Measurements from ENCODE around the gene ZSCAN2.
"Not testable (repeated sequence)": the region's sequence is repeated elsewhere in the genome, so short reads cannot be mapped to it uniquely, and the experiment has no call there.

ZSCAN2 gene

GRCh38 chr15:84582583-84583157 lies 18.1 kb upstream of the ZSCAN2 start:
- no peak for TF ChIP-seq CTCF (IDR thresholded peaks at IDR 0.05; ENCODE audit: borderline replicate concordance, control extremely low read depth, extremely low read depth, insufficient read depth, missing control alignments)
- in situ Hi-C loops (cut with MboI; ENCODE audit: low sequenced_read_pairs, unreplicated experiment): loop anchor here (10.0 kb wide), 1 partner anchor 342 kb away; no protein-coding TSS in a partner anchor
- DNase-seq (ENCODE audit: low spot score): no peak

GRCh38 chr15:84583921-84584320 lies 16.9 kb upstream of the ZSCAN2 start:
- DNase-seq (ENCODE audit: low spot score): not testable (repeated sequence)
- in situ Hi-C loops (cut with MboI; ENCODE audit: low sequenced_read_pairs, unreplicated experiment): loop anchor here (10.0 kb wide), 1 partner anchor 341 kb away; no protein-coding TSS in a partner anchor

GRCh38 chr15:84586696-84587095 lies 14.1 kb upstream of the ZSCAN2 start:
- DNase-seq (ENCODE audit: low spot score): no peak
- no peak for TF ChIP-seq CTCF (IDR thresholded peaks at IDR 0.05; ENCODE audit: borderline replicate concordance, control extremely low read depth, extremely low read depth, insufficient read depth, missing control alignments)
- in situ Hi-C loops (cut with MboI; ENCODE audit: low sequenced_read_pairs, unreplicated experiment): loop anchor here (10.0 kb wide), 1 partner anchor 338 kb away; no protein-coding TSS in a partner anchor

- TF ChIP-seq CTCF (IDR thresholded peaks at IDR 0.05; ENCODE audit: borderline replicate concordance, control extremely low read depth, extremely low read depth, insufficient read depth, missing control alignments): peak; percentile 71
- DNase-seq (ENCODE audit: low spot score): peak; percentile 91
- in situ Hi-C loops (cut with MboI; ENCODE audit: low sequenced_read_pairs, unreplicated experiment): loop anchor here (10.0 kb wide), 1 partner anchor 337 kb away; no protein-coding TSS in a partner anchor
Observed at GRCh38 chr15:84588053-84588874, 12.5 kb upstream of the ZSCAN2 start.

GRCh38 chr15:84590406-84590805 lies 10.4 kb upstream of the ZSCAN2 start:
- no peak for DNase-seq (ENCODE audit: low spot score)
- in situ Hi-C loops (cut with MboI; ENCODE audit: low sequenced_read_pairs, unreplicated experiment): no loop called here
- no peak for TF ChIP-seq CTCF (IDR thresholded peaks at IDR 0.05; ENCODE audit: borderline replicate concordance, control extremely low read depth, extremely low read depth, insufficient read depth, missing control alignments)

- no peak for DNase-seq (ENCODE audit: low spot score)
- TF ChIP-seq CTCF (IDR thresholded peaks at IDR 0.05; ENCODE audit: borderline replicate concordance, control extremely low read depth, extremely low read depth, insufficient read depth, missing control alignments): no peak
- in situ Hi-C loops (cut with MboI; ENCODE audit: low sequenced_read_pairs, unreplicated experiment): no loop called here
Observed at GRCh38 chr15:84591815-84592214, 9.0 kb upstream of the ZSCAN2 start.

Measured in GM13976 (cell line).